A673 (cell line): ENCODE measurements around the gene CLDN5. TPM values are rescaled to one million over a fixed set of nuclear protein-coding genes. Genes with fewer than 3 reads are reported as not detected.

ENCODE experiments used
- BruUV-seq: library from RNA; stranded (reverse); fragments of 400-500 nt; replicated peaks from 2 replicates; lab custom pipeline; 2021; lab: Mats Ljungman, UMichigan
- CTCF ChIA-PET: fragments of 300-600 bp; sonication (Branson Sonifier 250); formaldehyde crosslinking; loops from one replicate; lab custom pipeline; 2022; ENCODE audit warnings: antibody characterized with exemption; lab: Charles Lee
- POLR2A ChIA-PET: fragments of 300-600 bp; sonication (Branson Sonifier 250); formaldehyde crosslinking; loops from one replicate; lab custom pipeline; 2022; ENCODE audit warnings: antibody characterized with exemption; ENCODE audit not compliant: low non-redundant PET; lab: Charles Lee
- DNase-seq: peaks from one replicate; pipeline ENCODE4 v3.0.0-alpha.2; 2015; ENCODE audit warnings: low spot score
- H3K27ac ChIP-seq: fragments of 200-600 bp; sonication (generic); 2 replicates; pipeline ENCODE4 v1.5.1; 2016; ENCODE audit warnings: mixed run types, low read depth, mild to moderate bottlenecking, mixed read lengths, antibody characterized with exemption, low read length; ENCODE audit not compliant: poor library complexity, severe bottlenecking
- H3K27me3 ChIP-seq: fragments of 200-600 bp; sonication (generic); replicated peaks from 2 replicates; pipeline ENCODE4 v1.6.1; 2017; ENCODE audit warnings: mixed run types, low read depth, mild to moderate bottlenecking, mixed read lengths, antibody characterized with exemption, low read length; ENCODE audit not compliant: insufficient read depth, poor library complexity
- H3K36me3 ChIP-seq: fragments of 200-600 bp; sonication (generic); 2 replicates; pipeline ENCODE4 v1.6.1; 2016; ENCODE audit warnings: mixed run types, mild to moderate bottlenecking, mixed read lengths, antibody characterized with exemption, low read length; ENCODE audit not compliant: insufficient read depth, poor library complexity, severe bottlenecking
- H3K4me1 ChIP-seq: fragments of 200-600 bp; sonication (generic); 2 replicates; pipeline ENCODE4 v1.6.1; 2017; ENCODE audit warnings: mixed run types, mild to moderate bottlenecking, mixed read lengths, antibody characterized with exemption, low read length; ENCODE audit not compliant: insufficient read depth, poor library complexity, severe bottlenecking
- H3K4me3 ChIP-seq: fragments of 200-600 bp; sonication (generic); 2 replicates; pipeline ENCODE4 v1.5.1; 2016; ENCODE audit warnings: low read depth, mixed run types, mild to moderate bottlenecking, mixed read lengths, low read length; ENCODE audit not compliant: poor library complexity, severe bottlenecking
- H3K9me3 ChIP-seq: fragments of 200-600 bp; sonication (generic); 2 replicates; pipeline ENCODE4 v1.6.1; 2016; ENCODE audit warnings: mixed run types, low read depth, mild to moderate bottlenecking, mixed read lengths, antibody characterized with exemption, low read length; ENCODE audit not compliant: poor library complexity, severe bottlenecking
- EZH2 ChIP-seq: fragments of 200-600 bp; sonication (generic); IDR thresholded peaks from 2 replicates; pipeline ENCODE4 v1.6.1; 2017; ENCODE audit warnings: borderline replicate concordance, low read depth, mild to moderate bottlenecking, mixed read lengths, antibody characterized with exemption, low read length; ENCODE audit not compliant: poor library complexity, severe bottlenecking
- intact Hi-C: fragments of 100-400 bp; cut with micrococcal nuclease; formaldehyde crosslinking; loops from one replicate; pipeline ENCODE4 v1.10.0; 2022; ENCODE audit not compliant: unreplicated experiment
- total RNA-seq: library from RNA; stranded (reverse); gene quantifications from 2 replicates; pipeline ENCODE4 v1.2.3, GENCODE V29; 2021
- TF ChIP-seq, protein P1 (sequence below): fragments of 300-800, 200-600 bp; sonication (generic); conservative IDR thresholded peaks from 2 replicates; pipeline ENCODE4 v1.5.1; 2017; ENCODE audit warnings: low read depth, mild to moderate bottlenecking, antibody characterized with exemption, low read length, moderate library complexity, mixed read lengths

Gene CLDN5
- total RNA-seq, 1 experiment from 2014 or later = 0.21 TPM

DNA sequence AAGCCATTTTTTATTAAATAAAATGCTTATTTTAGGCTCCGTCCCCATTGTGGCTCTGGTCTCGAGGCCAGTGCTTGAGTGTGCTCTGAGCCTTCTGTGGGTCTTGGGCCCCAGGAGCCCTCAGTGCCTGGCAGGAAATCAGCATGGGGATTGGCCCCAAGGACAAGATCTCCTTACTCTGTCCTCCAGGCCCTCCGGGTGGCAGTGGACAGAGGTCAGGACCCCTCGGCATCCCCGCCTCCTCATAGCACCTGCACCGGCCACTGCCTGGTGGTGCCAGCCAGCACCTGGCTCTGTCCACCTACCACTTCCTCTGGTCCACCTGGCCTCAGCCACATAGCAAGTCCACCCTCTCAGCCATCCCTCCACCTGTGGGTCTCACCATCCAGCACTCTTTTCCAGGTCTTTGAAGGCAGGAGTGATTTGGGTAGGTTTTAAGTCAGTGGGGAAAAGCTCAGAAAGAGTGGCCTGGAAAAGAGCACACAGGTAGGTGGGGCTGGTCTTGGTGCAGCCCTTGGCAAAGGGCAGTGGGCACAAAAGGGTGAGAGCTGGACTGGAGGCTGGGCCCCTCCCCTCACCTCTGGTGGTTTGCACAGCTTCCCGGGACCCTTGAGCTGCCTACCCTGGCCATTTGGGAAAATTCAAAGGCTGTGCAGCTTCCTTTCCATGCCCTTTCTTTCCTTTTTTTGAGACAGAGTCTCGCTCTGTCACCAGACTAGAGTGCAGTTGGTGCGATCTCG lies 3.5 kb downstream of the CLDN5 start:
- ChIA-PET CTCF (no interaction called here), POLR2A (no interaction called here)
- H3K9me3 ChIP-seq = no peaks in the 10 kb centered on the region
- no peak for DNase-seq
- H3K4me1 ChIP-seq = peaks cover 5% of the 10 kb centered on the region
- intact Hi-C loops = no loop called here
- BruUV-seq = no TSS peak
- H3K36me3 ChIP-seq = peaks cover 12% of the 10 kb centered on the region
- H3K27ac ChIP-seq = no peak overlapping the region
- peaks cover 9% of the 10 kb centered on the region for H3K27me3 ChIP-seq
- no peak for TF ChIP-seq EZH2
- TF ChIP-seq, protein P1, sequence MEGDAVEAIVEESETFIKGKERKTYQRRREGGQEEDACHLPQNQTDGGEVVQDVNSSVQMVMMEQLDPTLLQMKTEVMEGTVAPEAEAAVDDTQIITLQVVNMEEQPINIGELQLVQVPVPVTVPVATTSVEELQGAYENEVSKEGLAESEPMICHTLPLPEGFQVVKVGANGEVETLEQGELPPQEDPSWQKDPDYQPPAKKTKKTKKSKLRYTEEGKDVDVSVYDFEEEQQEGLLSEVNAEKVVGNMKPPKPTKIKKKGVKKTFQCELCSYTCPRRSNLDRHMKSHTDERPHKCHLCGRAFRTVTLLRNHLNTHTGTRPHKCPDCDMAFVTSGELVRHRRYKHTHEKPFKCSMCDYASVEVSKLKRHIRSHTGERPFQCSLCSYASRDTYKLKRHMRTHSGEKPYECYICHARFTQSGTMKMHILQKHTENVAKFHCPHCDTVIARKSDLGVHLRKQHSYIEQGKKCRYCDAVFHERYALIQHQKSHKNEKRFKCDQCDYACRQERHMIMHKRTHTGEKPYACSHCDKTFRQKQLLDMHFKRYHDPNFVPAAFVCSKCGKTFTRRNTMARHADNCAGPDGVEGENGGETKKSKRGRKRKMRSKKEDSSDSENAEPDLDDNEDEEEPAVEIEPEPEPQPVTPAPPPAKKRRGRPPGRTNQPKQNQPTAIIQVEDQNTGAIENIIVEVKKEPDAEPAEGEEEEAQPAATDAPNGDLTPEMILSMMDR = no peak
- no peak overlapping the region for H3K4me3 ChIP-seq

DNA sequence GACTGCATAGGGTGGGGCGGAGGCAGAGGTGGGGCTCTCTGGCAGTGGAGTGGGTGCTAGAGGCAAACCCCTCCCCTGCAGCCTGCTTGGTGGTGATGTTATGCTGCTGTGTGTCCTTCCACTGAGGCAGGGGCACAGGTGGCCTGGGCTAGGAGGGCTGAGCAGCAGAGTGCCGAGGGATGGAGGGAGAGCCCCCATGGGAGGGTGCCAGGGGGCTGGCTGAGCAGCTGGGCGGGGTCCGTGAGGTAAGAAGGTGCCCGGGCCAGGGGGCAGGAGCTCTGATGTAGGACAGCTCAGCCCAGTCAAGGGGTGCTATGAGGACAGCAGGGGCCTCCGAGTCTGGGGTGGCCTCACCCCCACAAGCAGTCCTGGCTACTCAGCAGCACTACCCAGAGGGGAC lies 4.2 kb downstream of the CLDN5 start:
- ChIA-PET POLR2A (no interaction called here), CTCF (no interaction called here)
- peaks cover 9% of the 10 kb centered on the region for H3K27me3 ChIP-seq
- H3K27ac ChIP-seq = no peak overlapping the region
- intact Hi-C loops = no loop called here
- TF ChIP-seq, protein P1 = no peak
- no peak for TF ChIP-seq EZH2
- DNase-seq = no peak
- H3K9me3 ChIP-seq = no peaks in the 10 kb centered on the region
- peaks cover 5% of the 10 kb centered on the region for H3K4me1 ChIP-seq
- H3K36me3 ChIP-seq = peaks cover 19% of the 10 kb centered on the region
- no peak overlapping the region for H3K4me3 ChIP-seq
- BruUV-seq = no TSS peak

DNA sequence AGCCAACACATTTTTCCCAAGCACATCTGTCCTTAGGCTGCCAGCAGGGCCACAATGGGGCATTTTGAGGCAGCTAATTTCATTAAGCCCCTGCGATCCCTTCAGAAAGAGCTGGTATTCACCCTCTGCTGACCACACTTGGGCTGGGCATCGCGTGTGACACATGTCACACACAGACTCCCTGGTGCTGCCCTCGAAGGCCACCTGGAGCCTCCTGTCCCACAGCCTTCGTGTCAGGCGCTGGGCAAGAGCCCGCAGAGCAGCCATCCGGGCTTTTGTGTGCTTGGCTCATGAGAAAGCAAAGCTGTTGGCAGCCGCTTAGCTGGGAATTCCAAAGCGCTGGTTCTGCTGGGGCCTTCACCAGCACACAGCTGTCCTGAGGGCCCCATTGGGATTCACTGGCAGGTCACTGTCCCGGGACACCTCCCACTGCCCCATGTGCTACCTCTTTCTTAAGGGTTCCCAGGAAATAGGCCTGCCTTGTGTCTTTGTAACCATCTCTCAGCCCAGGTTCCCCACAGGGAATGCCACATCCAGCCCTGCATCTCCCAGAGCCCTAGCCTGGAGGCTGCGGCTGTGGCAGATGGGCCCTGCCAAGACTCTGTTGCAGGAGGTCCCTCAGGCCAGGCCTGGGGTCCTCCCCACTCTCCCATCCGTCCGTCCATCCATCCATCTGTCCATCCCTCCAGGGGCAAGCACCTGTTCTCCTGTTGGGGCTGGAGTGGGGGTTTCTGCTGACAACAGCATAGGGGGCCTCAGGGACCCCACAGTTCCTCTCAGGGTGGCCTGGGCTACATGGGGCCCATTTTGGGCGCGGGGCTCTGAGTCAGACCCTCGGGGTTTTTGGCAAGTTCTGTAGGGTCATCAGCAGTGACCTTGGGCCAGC lies 4.9 kb downstream of the CLDN5 start:
- DNase-seq = no peak
- no peak overlapping the region for H3K27ac ChIP-seq
- H3K9me3 ChIP-seq = no peaks in the 10 kb centered on the region
- peaks cover 26% of the 10 kb centered on the region for H3K36me3 ChIP-seq
- peaks cover 5% of the 10 kb centered on the region for H3K4me1 ChIP-seq
- ChIA-PET POLR2A (no interaction called here), CTCF (no interaction called here)
- intact Hi-C loops = no loop called here
- BruUV-seq = no TSS peak
- TF ChIP-seq EZH2 = no peak
- no peak overlapping the region for H3K4me3 ChIP-seq
- H3K27me3 ChIP-seq = peaks cover 9% of the 10 kb centered on the region
